Activated CD8-positive, alpha-beta memory T cell treated with anti-CD3 and anti-CD28 coated beads for 1 hour (primary cell): ENCODE results near the gene CAPN10.

Source experiments
- DNase-seq, 2 donors: peaks; one replicate each; pipeline ENCODE4 v3.0.0-alpha.2; 2020; ENCODE audit warnings: low read depth in 1 of 2; ENCODE audit errors: extremely low read depth in 1 of 2

CAPN10 gene

GRCh38 chr2:240563951-240564560 lies 22.5 kb upstream of the CAPN10 start:
- DNase-seq: no peak

GRCh38 chr2:240564561-240565332 lies 21.8 kb upstream of the CAPN10 start:
- no peak for DNase-seq

- peak; percentile 82 to 83 for DNase-seq
Measured at GRCh38 chr2:240565333-240566202, 21.0 kb upstream of the CAPN10 start.

- peak; percentile 86 to 91 for DNase-seq
Measured at GRCh38 chr2:240566203-240567136, 20.1 kb upstream of the CAPN10 start.

- DNase-seq: no peak
Measured at GRCh38 chr2:240567137-240567871, 19.2 kb upstream of the CAPN10 start.

- no peak for DNase-seq
Measured at GRCh38 chr2:240567872-240568677, 18.5 kb upstream of the CAPN10 start, which contains the start of gene RNPEPL1. RNPEPL1 (plus strand) TSS chr2:240568484; CDS start chr2:240568587, 103 bp downstream.

- DNase-seq: no peak
Measured at GRCh38 chr2:240568678-240569522, 17.6 kb upstream of the CAPN10 start.

GRCh38 chr2:240569523-240569997 lies 17.0 kb upstream of the CAPN10 start:
- DNase-seq: no peak

GRCh38 chr2:240569998-240570530 lies 16.5 kb upstream of the CAPN10 start:
- no peak for DNase-seq

- DNase-seq: no peak
Measured at GRCh38 chr2:240570531-240571313, 15.8 kb upstream of the CAPN10 start.

- DNase-seq: no peak
Measured at GRCh38 chr2:240571314-240571973, 15.1 kb upstream of the CAPN10 start.

- DNase-seq: no peak
Measured at GRCh38 chr2:240572141-240573031, 14.1 kb upstream of the CAPN10 start.

GRCh38 chr2:240573071-240573515 lies 13.4 kb upstream of the CAPN10 start:
- DNase-seq: no peak

- DNase-seq: no peak
Measured at GRCh38 chr2:240573516-240574385, 12.8 kb upstream of the CAPN10 start.
